Measurements from ENCODE around the gene APBA3.
"Not testable (repeated sequence)": the region's sequence is repeated elsewhere in the genome, so short reads cannot be mapped to it uniquely, and the experiment has no call there.

APBA3 gene

DNA sequence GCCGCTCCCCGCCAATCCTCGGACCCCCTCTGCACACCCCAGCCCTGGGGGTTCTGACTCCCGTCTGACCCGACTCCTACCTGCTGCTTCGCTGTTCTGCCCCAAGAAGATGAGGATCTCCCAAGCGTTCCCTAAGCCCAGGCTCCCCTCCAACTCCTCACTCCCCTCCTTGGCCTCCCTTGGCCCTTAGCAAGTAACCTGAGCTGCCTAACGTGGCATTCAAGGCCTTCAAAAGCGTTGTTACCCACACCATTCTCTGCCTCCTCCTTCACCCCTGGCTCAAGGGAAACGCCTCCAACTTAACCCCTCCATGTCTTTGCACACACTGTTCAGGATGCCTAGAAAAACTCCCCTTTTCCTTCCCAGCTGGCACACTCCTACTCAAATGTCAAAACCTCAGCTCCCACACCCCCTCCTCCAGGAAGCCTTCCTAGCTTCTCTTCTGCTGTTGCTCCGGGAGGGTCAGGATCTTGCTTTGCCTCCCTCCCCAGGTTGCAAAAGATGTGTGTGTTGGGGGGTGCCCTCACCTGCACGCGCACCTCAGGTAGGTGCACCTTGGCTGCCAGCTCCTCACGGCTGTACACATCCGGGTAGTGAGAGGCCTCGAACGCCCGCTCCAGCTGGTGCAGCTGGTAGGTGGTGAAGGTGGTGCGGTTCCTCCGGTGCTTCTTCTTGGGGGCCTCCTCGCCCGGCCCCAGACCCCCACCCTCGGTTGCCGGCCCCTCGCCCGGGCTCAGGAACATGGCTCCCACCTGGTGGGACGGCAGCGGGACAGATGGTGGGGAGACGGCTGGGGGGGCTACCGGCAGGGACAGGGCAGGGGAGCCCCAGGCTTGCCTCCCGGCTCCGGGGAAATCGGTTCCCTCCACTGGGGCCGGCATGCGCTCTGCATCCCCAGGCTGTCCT is 9.8 kb upstream of the APBA3 start:
- DNase-seq (ENCODE audit: low spot score): no peak

DNA sequence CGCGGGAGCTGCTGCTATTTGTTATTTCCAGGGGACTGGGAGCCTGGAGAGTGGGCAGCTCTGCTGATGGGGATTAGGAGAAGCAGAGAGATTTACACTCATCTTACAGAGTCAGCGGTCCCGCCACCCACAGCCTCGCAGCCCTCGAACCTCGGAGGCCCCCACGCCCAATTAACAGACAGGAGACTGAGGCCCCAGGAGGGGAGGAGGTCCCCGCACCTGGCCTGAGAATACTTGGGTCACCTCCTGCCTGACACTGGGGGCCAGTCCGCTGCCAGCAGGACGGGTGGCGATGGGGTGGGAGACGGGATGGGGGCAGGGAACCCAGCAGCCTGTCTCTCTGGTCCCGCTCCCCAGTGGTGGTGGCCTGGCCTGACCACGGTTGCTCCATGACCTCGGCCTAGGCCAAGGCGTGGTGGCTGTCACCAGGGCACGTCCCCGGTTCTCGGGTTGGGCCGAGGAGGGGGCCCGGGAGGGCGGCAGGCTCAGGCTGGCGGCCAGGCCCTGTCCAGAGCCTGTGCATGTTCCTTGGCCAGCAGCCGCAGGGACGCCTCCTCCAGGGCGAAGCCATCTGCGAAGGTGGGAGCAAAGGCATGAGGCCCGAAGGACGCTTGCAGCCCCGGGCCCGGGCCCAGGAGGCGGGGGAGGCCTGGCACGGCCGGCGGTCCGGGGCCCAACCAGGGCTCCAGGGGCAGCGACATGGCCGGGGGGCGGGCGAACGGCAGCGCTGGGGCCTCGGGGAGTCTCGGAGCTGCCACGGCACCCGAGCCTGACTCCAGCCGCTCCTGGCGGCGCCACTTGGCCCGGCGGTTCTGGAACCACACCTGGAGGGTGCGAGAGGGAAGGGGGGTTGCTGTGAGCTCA is 8.9 kb upstream of the APBA3 start:
- no peak for DNase-seq (ENCODE audit: low spot score)

DNA sequence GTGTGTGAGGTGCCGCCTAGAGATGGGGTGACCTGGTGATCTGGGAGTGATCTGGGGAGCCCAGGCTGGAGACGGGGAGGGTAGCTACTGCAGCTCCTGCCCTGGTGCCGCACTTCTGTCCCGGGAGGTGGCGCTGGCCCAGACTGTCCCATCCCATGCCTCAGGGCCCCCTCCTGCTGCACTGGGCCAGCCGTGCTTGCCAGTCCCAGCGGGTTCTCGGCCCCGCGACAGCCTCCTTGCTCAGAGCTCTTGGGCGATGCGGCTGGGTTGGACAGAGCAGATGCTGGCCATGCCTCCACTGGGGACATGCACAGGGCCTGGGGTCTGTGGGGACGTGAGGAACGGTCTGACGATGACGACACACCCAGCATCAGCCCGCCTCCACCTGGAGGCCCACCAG is 8.0 kb upstream of the APBA3 start:
- no peak for DNase-seq (ENCODE audit: low spot score)

DNA sequence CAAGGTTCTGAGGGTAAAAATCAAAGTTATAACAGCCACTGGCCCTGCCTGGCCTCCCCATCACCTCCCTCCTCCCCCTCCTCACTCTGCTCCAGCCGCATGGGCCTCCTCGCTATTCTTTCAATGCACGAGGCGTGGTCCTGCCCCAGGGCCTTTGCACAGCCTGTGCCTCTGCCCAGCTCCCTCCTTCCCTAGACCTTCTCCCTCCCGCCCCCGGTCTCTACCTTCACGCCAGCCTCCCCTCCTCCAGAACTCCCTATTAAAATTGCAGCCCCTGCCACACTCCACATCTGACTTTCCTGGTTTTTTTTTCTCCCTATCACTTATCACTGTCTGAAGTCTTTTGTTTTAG is 7.2 kb upstream of the APBA3 start:
- no peak for DNase-seq (ENCODE audit: low spot score)

DNA sequence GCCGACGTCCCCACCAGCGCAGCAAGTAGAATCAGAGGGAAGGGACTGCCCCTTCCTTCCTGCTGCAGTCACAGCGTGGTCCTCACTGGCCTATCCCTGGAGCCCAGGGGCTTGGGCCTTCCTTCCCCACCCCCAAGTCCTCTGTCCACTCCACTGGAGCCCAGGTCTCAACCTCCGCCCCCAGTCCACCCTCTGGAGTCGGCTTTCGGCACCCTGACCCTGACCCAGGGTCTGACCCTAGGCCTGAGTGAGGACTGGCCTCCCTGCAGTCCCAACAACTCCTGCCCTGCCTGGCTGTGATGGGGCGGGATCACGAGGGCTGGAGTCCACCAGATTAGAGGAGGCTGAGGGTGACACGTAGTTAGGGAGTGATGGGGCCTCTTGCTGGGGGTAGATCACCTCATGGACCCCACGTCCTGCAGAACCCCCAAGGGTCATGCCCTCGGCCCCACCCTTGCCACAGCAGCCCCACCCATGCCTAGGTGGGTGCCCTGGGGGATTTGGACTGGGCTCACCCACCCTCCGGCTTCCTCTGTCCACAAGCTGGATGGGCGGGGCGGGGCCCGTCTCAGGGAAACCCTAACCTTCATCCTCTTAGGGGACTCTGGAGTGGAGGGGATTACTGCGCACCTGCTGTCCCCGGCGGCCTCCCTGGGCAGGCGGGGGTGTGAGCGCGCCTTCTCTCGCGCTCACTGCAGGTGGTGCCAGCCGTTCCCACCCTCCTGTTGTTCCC is 6.7 kb upstream of the APBA3 start:
- no peak for DNase-seq (ENCODE audit: low spot score)

DNA sequence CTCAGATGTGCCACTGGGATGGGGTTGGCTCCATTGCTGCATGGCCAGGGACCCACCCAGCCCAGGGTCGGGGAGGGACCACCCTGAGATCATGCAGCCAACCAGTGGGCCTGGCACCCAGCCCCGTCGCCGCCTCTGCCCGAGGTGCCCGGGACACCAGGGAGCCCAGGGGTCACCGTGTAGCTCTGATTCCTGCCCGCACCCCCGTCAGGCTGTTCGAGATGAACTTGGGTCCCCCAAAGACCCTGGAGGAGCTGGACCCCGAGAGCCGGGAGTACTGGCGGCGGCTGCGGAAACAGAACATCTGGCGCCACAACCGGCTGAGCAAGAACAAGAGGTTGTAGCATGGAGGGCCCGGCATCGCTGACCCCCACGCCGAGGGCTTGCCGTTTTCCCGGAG is 5.6 kb upstream of the APBA3 start:
- no peak for DNase-seq (ENCODE audit: low spot score)

DNA sequence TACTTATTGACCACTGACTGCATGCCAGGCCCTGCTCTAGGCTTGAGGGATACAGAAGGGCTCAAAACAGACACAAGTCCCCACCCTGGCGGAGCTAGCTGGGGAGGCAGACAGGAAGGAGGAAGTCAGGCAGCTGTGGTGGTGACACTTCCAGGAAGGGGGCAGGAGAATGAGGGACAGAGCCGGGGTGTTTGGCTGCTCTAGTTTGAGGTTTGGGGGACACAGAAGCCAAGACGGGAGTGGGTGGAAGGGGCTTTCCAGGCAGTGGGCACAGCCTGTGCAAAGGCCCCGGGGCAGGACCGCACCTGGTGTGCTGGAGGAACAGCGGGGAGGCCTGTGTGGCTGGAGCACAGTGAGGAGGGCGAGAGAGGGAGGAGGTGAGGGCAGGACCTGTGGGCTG is 5.0 kb upstream of the APBA3 start:
- DNase-seq (ENCODE audit: low spot score): no peak

DNA sequence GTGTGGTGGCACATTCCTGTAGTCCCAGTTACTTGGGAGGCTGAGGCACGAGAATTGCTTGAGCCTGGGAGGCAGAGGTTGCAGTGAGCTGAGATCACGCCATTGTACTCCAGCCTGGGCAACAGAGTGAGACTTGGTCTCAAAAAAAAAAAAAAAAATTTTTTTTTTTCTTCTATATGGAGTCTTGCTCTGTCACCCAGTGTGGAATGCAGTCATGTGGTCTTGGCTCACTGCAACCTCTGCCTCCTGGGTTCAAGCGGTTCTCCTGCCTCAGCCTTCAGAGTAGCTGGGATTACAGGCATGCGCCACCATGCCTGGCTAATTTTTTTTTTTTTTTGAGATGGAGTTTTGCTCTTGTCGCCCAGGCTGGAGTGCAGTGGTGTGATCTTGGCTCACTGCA is 4.3 kb upstream of the APBA3 start:
- DNase-seq (ENCODE audit: low spot score): not testable (repeated sequence)

DNA sequence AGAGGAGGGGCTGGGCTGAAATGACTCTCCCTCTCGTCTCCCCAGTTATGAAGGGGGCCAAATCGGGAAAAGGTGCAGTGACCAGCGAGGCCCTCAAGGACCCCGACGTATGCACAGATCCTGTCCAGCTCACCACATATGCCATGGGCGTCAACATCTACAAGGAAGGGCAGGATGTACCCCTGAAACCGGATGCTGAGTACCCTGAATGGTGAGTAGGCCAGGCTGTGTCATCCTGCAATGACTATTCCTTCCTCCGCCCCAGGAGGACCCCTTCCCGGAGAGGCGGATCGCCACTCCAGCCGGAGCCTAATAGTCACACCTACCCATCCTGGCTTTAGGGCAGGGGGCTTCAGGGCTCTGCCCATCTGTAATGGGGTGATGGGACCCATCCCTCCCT is 3.6 kb upstream of the APBA3 start:
- no peak for DNase-seq (ENCODE audit: low spot score)

DNA sequence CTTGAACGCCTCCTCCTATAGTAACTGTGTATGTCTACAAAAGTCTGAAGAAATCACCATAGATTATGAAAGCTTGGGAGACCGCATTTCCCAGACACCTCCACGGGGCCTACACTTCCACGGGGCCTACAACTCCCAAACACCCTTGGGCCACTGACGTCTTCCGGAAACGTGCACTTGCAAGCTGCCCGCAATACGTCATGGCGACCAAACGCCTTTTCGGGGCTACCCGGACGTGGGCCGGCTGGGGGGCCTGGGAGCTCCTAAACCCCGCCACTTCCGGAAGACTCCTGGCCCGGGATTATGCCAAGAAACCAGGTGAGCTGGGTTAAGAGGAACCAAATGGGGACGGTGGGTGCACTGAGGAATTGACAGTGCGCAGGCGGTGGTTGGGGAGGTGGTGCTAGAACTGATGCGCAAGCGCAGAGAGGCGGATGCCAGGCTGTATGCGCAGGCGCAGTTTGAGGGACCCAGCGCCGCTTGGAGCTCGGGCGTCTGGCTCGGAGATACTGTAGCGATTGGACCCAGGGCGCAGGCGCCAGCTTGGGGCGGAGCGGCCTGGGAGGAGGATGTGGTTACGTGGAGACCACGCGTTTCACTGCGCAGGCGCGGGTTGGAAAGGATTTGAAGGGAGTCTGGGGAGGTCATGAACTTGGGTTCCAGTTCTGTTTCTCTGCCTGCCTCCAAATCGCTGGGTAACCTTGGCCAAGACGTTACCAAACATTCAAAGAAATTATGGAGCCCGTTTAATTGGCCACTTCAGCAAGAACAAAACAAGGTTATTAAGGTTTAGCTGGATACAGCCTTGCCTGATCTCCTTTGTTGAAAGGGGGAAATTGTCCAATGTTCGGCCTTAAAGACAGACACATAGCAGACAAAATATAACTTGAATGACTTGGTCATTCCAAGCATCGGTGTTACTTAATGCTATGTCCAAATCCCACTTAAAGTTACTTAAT is 1.3 kb upstream of the APBA3 start, which contains the start of gene MRPL54:
Gene MRPL54 (plus strand): TSS at position 182 of the 959 bp plus-strand sequence. CDS start 19 bp downstream, at position 201.
- DNase-seq (ENCODE audit: low spot score): peak; percentile 100

DNA sequence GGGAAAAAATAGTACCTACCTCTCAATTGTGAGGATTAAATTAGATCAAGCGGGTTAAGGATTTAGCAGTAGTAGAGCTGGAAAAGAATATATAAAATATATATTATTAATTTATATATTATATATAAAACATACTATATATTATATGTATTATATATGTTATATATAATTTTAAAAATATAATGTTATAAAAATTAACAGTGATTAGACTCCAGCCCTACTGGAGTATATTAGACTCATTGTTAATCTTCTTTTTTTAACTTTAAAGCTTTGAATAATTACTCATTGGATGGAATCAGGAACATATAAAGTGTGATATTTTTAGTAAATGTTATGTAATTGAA is 610 bp upstream of the APBA3 start:
- DNase-seq (ENCODE audit: low spot score): no peak

DNA sequence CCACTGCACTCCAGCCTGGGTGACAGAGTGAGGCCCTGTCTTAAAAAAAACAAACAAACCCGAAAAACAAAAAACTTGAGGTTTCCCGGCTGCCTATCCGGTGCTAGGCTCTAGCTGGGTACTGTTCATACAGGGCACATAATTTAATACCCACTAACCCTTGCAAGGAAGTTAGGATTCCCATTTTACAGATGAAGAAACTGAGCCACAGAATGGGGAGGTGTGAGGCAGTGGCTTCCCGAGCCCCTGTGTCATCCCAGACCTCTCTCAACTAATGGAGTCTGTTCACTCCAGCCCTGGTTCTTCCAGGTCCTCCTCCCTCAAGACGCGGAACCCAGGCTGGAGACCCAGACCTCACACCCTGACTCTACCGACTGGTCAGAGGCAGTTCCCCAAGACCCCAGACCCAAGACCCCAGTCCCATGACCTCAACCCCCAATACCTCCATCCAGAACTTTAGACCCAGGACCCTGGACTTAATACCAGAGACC is 576 bp downstream of the APBA3 start:
- DNase-seq (ENCODE audit: low spot score): no peak

DNA sequence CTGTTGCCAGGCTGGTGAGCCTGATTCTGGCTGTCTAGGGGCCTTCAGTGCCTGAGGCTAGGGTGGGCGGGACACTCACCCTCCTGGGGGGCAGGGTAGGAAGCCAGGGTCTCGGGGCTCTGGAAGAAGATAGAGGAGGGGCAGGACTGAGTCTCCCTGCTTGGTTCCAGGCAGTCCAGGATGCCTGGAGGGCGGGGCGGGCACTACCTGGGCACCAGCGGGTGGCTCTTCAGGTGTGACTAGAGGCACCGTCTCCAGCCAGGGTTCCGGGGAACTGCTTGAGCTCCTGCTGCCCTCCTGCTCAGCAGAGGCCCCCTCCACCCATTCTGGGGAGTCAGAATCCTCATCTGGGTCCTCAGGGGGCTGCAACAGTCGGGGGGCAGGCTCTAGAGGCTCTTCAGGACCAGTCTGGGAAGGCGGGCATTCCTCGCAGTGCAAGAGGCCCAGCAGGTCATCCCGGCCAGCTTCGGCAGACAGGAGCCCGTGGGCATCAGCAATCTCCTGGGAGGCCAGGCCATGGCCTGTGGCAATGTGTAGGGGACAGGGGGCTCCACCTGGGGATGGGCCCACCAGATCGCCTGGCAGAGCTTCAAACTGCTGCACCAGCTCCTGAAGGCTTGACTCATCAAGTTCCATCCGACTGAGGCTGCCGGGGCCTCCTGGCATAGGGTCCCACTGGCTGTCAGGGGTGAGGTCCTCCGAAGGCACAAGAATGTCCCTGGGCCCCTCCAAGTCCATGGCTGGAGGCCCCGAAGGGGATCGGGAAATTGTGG is 1.8 kb downstream of the APBA3 start:
- DNase-seq (ENCODE audit: low spot score): no peak

DNA sequence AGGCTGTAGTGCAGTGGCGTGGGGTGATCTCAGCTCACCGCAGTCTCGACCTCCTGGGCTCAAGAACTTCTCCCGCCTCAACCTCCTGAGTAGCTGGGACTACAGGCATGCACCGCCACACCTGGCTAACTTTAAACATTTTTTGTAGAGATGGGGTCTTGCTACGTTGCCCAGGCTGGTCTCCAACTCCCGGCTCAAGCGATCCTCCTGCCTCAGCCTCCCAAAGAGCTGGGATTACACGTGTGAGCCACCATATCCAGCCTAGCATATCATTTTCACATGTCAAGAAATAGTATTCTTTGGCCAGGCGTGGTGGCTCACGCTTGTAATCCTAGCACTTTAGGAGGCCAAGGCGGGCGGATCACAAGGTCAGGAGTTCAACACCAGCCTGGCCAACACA is 3.2 kb downstream of the APBA3 start:
- not testable (repeated sequence) for DNase-seq (ENCODE audit: low spot score)

DNA sequence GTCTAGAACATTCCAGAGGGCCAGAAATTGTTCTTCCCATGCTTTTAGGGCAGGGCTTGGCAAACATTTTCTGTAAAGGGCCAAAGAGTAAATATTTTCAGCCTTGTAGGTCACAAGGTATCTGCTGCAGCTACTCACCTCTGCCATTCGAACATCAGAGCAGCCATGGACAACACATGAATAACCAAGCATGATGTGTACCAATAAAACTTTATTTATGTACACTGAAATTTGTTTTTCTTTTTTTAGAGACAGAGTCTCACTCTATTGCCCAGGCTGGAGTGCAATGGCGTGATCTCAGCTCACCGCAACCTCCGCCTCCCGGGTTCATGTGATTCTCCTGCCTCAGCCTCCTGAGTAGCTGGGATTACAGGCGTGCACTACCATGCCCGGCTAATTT is 3.8 kb downstream of the APBA3 start:
- DNase-seq (ENCODE audit: low spot score): not testable (repeated sequence)

DNA sequence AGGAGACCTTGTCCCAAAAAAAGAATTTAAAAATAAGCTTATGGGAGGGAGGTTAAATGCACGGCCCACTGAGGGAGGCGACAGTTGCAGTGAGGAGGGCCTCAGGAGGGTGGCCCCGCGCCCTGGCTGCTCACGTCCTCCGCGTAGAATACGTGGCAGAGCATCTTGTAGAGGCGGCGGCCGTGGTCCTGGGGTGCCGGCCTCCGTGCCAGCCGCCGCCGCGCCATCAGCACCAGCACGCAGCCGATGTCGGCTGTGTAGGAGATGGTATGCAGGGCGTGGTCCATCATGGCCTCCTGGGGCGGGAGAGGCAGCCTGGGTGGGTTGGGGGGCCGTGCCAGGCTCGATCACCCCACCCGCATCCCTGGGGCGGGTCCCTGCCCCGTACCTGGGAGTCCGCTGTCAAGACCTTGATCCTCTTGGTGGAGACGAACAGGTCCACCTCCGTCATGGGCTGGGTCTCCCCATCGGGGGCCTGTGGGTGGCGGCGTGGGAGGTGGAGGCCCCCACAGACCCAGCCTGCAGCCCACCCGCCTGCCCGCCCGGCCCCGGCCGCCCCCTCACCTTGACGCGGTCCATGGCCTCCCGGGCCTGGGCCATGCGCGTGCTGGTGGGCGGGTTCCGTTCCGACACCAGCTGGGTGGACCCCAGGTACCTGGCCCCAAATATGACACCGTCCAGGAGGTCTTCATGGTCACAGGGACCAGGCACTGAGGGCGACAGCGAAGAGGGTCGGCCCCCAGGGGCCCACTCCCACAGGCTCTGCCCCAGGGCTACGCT is 7.7 kb downstream of the APBA3 start:
- DNase-seq (ENCODE audit: low spot score): no peak

DNA sequence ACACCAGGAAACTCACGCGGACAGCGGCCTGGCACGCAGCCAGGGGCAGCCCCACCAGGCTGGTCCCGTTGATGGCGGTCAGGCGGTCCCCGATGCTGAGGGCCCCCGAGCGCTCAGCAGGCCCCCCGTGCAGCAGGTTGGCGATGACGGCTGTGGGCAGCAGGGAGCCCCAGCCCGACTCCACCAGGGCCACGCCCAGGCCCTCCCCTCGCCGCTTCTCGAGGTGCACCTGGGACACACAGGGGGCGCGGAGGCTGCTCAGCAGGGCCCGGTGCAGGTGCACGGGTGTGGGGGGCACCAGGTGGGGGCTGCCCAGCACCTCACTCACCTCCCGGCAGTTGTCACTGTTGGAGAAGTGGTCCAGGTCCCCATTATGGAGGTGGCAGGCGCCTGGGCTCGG is 9.0 kb downstream of the APBA3 start:
- no peak for DNase-seq (ENCODE audit: low spot score)

DNA sequence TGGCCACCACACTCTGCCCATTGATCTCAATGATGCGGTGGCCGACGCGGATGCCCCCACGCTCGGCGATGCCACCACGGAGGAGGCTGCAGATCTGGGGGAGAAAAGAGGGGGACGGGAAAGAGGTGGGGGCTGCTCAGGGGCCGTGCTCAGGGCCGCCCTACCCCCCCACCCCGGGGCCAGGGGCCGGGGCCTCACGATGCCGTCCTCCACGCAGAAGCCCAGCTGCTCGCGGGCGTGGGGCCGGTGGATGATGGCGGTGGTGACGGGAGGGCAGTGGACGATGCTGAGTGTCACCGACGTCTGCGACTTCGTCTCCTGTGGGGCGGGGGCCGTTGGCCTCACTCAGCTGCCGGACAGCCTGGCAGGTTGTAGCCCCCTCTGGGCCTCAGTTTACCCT is 10.3 kb downstream of the APBA3 start:
- DNase-seq (ENCODE audit: low spot score): no peak

DNA sequence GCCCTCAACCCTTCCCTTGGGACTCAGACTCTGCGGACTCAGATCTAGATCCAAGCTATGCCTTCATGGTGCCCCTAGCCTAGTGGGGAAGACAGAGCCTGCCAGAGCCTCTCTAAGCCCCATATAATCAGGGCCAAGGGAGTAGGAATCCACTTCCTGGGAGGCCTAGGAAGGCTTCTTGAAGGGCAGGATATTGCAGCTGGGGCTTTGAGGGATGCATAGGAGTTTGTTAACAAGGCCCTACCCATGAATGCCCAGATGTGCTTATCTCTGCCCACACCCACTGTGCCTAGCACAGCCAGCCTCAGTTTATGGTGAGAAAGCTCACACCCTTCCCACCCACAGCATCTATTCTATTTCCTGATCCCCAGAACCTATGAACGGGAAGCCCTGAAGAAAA is 11.3 kb downstream of the APBA3 start:
- DNase-seq (ENCODE audit: low spot score): no peak

DNA sequence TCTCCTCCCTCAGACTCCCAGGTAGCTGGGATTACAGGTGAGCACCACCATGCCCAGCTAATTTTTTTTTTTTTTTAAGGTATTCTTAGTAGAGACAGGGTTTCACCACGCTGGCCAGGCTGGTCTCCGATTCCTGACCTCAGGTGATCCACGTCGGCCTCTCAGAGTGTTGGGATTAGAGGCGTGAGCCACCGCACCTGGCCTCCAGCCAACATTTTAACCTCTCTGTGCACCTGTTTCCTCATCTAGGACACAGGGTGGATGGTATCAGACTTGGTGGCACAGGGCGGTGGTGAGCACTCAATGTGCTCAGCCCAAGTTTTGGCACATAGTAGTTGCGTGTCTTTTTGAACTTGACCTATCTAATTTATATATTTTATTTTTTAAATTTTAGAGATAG is 12.5 kb downstream of the APBA3 start:
- no peak for DNase-seq (ENCODE audit: low spot score)
